ENCODE data around the gene GUCA2B. TPM values are rescaled to one million over a fixed set of nuclear protein-coding genes. Genes with fewer than 3 reads are reported as not detected.

Gene GUCA2B
- total RNA-seq, 6 experiments from 2014 or later = 1.8 to 3.3 (median 2.7) TPM; not detected in 2

- no peak for TF ChIP-seq CTCF (IDR thresholded peaks at IDR 0.05)
- TF ChIP-seq POLR2A (IDR thresholded peaks at IDR 0.05) = no peak
- WGBS (ENCODE audit: insufficient coverage, low coverage, low lambda C conversion rate, missing lambda C conversion rate) = 49% methylated on average over 6 of the region's 13 CpGs
- DNase-seq (no peak), ATAC-seq (no peak)
- no peaks in the 10 kb centered on the region for H3K27me3 ChIP-seq
- H3K27ac ChIP-seq = no peak overlapping the region
- no peaks in the 10 kb centered on the region for H3K9me3 ChIP-seq
- no peaks in the 10 kb centered on the region for H3K36me3 ChIP-seq
- H3K4me3 ChIP-seq = no peak overlapping the region
- intact Hi-C loops (cut with DNase I) = loop anchor here in 1 of 2 donors (10.0 kb wide), 1 partner anchor 611 kb away; no protein-coding TSS in a partner anchor
- no peaks in the 10 kb centered on the region for H3K4me1 ChIP-seq
These were observed 9.1 kb upstream of the GUCA2B start for GRCh38 chr1:42143896-42144710.

- WGBS (ENCODE audit: insufficient coverage, low coverage, low lambda C conversion rate, missing lambda C conversion rate) = 64% methylated on average over 5 of the region's 12 CpGs
- DNase-seq = no peak
These were observed 8.4 kb upstream of the GUCA2B start for GRCh38 chr1:42144711-42145388.

DNA sequence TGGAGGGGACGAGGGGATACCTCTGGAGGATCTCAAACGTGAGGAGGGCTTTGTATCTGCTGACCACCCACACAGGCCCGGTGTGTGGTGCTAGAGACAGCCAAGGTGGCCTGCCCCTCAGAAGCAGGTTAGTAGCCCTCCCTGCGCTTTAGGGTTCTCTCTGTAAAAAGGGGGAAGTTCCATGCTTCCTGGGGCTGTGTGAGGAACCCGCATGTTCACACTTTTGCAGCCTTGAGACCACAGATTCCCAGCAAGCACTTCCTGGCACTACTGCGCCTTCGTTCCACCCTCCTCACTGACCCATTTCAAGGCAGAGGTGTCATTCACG is 7.9 kb upstream of the GUCA2B start:
- Histone ChIP-seq H3K27ac (no peak overlapping the region), H3K4me1 (no peaks in the 10 kb centered on the region)
- ATAC-seq = no peak

More at GRCh38 chr1:42144711-42145388, 8.4 kb upstream of the GUCA2B start:
- Histone ChIP-seq H3K9me3 (no peaks in the 10 kb centered on the region), H3K4me3 (no peak overlapping the region), H3K36me3 (no peaks in the 10 kb centered on the region), H3K4me1 (no peaks in the 10 kb centered on the region), H3K27ac (no peak overlapping the region), H3K27me3 (no peaks in the 10 kb centered on the region)
- ATAC-seq = no peak
- intact Hi-C loops (cut with DNase I) = loop anchor here in 1 of 2 donors (10.0 kb wide), 1 partner anchor 610 kb away; no protein-coding TSS in a partner anchor
- TF ChIP-seq CTCF (IDR thresholded peaks at IDR 0.05) = no peak
- TF ChIP-seq POLR2A (IDR thresholded peaks at IDR 0.05) = no peak

More for the DNA sequence above, 7.9 kb upstream of the GUCA2B start:
- no peak for DNase-seq
- H3K36me3 ChIP-seq = no peaks in the 10 kb centered on the region
- WGBS (ENCODE audit: insufficient coverage, low coverage, low lambda C conversion rate, missing lambda C conversion rate) = no CpG with 5 or more reads among the region's 8 CpGs
- intact Hi-C loops (cut with DNase I) = loop anchor here in 1 of 2 donors (10.0 kb wide), 1 partner anchor 609 kb away; no protein-coding TSS in a partner anchor
- H3K9me3 ChIP-seq = no peaks in the 10 kb centered on the region
- TF ChIP-seq CTCF (IDR thresholded peaks at IDR 0.05) (no peak), POLR2A (IDR thresholded peaks at IDR 0.05) (no peak)
- no peak overlapping the region for H3K4me3 ChIP-seq
- H3K27me3 ChIP-seq = no peaks in the 10 kb centered on the region

All from right lobe of liver (tissue), 6 donors.